GM19023 (cell line): ENCODE measurements around the gene MYO1E.

Source experiments
- ATAC-seq: cut with Tn5 transposase; IDR thresholded peaks from one replicate; pipeline ENCODE4 v1.9.1; 2021; ENCODE audit warnings: mild to moderate bottlenecking, moderate library complexity; ENCODE audit not compliant: unreplicated experiment

MYO1E gene

DNA sequence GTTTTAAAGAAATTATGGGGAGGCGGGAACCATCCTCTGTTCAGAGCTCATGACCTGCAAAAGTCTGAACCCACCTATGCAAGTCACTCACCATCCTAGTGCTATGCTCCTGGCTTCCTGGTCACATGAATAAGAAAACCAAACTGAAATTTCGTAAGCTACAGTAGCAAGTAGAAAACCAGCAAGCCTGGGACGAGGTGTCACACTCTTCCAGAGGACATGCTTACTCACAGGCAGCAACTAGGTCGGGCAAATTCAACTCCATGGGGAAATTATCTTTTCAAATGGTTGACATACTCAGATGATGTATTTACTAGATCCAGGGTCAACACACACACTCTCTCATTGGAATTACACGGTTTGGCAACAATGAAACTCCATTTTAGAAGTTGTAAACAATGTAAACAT is 134.7 kb downstream of the MYO1E start:
- ATAC-seq: peak; percentile 39

DNA sequence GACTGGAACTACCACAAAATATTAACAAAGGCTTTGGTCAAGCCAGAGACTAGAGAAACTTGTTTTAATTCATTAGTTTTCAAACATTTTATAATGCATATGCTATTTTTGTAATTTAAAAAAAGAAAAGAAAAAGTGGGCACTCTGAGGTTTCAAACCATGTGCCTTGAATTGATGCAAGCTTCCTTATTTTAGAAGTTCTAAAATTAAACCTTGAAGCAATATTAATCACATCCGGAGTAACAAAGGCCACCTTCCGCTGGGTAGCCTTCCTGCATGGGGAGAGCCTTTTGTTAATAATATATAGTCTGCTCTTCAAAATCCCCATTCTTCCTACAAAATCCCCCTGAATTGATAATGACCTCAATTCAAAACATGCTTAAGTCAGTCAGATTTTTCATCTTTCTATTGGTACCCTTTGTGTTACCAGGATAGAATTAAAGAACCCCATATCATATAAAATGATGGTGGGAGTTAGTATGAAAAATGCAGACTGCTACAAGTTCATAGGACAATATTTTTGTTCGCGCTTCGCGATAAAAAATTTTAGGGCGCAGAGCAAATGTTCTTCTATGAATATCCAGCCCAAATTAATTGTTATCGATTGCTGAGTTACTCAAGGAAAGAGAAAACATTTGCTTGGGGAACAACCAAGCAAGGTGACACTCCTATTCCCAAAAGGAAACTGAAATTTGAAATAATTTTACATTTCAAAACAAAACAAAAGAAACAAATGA is 135.4 kb downstream of the MYO1E start:
- ATAC-seq: peak; percentile 61

DNA sequence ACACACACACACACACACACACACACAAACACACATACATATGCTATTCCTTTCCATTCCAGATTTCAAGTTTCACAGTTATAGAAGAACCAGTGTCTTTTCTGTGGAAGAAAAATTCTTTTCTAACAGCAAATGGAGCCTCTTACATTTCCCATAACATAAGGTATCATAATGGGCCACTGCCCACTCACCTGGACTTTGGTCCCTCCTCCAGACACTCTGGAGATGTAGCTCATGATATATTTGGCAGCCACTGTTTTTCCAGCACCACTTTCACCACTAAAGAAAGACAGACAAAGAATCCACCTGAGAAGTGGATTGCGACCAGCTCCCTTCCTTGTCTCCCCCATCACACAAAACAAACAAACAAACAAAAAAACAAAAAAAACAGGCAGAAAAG is 136.3 kb downstream of the MYO1E start:
- no peak for ATAC-seq

DNA sequence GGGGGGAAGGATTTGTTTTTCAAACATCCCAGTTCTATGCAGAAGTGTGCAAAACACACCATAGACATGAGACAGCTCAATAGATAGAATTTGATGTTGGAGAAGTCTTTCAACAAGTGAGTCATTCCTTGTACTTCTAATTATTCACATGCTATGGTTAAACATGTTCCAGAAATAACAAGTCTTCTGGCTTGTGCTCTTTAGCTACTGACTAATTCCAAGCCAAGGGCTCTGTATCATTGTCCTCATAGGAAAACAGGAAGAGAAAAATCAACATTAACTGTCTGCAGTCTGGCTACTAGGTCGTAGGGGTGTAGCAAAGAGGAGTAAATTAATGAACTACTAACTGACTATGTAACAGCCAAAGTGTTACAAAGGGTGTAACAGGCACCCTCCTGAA is 140.2 kb downstream of the MYO1E start:
- no peak for ATAC-seq

DNA sequence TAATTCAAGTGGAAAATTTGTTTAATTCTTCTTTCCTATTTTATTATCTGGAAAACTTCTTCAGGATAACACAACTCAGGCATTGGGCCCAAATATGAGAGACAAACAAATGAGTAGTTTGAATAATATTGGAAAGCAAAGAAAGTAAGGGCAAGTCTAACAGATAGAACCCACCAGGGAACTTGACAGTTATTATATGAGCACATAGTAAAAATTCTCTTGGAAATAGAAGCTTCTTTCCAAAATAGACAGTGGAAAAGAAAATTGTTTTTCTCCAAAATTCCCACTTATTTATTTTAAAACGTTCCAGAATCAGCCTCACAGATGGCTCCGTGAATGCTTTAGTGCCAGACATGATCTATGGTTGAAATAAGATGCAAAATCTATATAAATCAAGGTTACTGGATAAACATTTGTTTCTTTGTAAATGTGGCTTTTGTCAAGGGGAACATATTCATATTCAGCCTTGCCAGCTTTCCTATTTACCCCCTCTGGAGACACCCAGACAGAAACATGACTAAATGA is 142.1 kb downstream of the MYO1E start:
- ATAC-seq: no peak

DNA sequence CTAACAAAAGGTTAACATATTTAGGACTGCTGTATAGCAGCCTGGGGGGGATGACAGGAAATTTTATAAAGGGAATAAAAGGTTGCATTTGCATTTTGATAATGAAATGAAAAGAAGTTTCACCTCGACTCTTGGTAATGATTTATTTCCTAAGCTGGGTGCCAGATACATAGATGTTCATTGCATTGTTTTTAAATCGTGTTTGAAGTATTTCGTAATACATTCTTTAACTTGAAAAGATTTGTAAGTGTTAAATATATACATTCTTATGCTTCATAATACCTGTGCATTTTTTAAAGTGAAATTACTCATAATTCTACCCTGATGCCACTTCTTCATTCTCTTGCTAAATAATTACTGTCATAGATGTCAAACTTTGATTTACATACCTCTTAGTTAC is 143.2 kb downstream of the MYO1E start:
- no peak for ATAC-seq

DNA sequence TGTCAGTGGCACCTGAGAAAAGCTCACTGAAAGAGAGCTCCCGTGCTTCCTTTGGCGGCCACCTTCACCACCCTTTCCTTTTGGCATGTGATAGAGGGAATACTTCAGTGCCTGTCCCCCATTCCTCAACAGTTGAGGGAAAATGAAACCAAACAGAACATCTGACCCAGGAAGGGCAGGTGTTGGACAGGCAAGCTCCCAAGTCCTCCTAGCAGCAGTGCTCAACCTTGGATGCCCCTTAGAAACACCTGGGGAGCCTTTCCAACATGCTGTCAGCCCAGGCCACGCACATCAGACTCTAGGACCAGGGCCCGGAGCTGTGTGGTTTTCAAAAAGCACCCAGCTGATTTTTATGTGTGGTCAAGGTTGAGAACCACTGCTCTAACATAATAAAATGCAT is 143.7 kb downstream of the MYO1E start:
- no peak for ATAC-seq

DNA sequence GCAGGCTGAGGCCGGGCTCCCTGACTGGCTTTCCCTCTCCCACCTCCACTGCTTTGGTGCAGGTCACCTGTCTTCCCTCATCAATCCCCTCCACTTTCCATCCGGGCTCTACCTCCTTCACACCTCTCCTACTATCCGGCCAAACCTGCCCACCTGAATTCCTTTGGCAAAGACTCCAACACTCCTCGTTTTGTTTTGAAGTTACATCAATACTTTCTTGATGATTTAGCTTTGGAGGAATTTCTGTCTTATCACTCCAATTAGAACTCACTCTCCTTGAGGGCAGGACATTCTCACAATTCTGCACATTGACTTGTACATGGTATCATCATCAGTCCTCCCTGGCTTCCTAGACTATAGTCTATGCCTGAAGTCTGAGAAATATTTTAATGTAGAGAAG is 145.7 kb downstream of the MYO1E start:
- ATAC-seq: no peak

DNA sequence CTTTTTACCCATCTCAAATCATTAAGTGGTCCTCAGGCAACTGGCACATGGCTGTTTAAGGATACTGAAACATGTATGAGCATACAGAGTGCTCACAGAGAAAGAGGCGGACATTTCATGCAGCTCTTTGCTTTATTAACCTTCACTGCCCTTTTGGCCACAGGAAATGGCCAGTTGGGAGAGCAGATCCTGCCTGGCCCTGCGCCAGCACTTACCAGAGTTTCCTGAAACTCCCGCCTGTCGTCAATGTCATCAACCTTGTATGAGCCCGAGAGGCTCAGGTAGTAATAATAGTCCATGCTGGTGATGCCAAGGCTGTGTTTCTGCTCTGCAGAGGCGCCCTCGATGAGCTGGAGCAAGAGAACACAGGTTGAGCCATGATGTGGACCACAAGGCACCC is 148.2 kb downstream of the MYO1E start:
- ATAC-seq: no peak

DNA sequence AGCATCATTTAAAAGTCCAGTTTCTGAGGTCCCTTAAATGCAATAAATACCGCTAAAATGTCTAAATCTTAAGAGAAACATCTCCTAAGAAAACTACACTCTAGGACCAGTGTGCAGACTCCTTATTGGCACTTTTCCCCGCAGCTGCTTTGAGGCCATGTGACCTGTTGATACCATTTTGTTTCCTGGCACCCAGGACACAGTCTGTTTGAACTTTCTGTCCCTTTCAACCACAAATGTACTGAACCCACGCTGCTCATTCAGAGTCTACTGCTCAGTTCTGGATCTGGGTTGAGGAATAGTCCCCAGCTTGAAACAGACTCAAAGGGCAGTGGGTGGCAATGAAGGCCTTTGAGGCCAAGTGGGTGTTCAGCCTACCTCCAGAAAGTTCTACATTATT is 148.9 kb downstream of the MYO1E start:
- ATAC-seq: no peak

DNA sequence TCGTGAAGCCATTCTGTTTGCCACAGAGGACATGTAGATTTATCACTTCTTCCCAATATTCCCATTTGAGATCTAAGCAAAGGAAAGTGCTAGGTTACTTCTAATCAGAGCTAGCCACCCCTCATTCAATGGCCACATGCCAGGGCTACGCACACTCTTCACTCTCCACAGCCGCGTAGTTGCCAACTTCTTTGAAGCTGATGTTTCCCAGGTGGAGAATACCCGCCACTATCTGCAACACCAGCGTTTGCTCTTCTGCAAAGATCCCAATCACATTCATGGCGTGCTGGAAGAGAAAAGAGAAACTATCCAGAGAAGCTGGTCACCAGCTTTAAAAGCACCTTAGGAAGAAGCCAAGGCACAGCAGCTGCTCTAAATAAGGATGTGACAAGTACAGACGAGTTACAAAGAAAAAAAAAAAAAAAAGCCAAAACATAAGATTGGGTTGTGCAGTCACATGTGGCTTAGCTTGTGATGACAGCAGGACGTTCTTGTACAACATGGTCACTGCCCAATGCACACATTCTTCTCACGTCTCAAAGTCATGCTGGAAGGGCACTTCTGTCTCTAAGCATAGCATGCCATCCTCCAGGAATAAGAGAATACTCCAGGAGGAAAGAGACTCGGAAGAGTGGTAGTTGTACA is 149.6 kb downstream of the MYO1E start:
- no peak for ATAC-seq

DNA sequence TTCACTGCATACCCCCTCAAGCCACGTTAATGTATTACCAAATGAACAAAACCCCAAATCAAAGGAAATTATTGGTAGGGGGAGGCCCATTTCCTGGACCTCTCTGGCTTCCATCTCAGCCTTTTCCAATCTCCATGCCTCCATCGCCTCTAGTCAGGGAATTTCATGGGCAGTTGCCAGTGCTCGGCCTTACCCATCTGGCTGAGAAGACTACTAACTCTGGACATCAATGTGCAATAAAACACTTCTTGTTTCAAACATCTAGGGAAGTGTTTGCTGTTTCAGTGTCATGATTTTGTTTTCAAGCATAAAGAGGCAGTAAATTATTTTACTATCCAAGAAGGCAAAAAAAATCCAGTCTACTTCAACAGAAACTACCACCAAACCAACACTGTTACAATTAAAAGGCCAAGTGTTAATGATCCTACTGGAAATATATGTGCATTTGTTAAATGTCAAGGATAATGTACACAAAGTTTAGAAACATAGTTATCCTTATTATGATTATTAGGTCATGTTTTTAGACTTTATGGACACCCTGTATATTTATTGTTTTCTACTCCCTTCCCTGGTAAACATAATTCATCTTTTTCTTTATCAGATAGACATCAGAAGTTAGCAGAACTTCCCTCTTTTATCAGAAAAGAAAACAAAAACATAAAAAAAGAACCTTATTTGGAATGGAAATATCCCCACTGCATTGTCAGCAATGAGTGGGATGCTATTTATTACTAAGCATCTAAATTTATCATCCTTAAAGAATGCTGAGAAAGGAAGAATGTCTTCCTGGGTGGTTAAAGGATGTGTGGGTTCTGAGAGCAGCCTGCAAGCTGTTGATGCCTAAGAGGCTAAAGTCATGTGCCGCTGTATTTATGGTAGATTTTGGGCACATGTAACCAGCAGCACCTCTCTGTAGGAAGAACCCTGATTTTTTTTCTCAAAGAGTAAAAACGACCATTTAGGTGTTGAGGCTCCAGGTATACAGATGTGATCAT is 150.9 kb downstream of the MYO1E start:
- no peak for ATAC-seq

DNA sequence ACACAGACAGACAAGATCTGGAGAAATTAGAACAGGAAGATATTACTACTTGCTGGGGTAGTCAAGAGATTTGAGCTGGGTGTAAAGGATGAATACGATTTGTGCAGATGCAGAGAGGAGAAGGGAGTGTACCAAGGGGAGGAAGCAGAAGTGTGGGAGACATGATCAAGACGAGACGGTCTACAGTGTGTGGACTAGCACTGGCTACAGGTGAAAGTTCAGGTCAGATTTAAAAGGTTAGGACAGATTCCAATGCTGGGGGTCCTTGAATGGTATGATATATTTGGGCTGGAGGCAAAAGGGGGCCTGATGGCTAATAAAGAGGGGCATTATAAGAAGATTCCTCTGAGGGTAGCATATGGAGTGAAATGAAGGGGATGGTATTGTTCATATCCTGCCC is 154.0 kb downstream of the MYO1E start:
- no peak for ATAC-seq

DNA sequence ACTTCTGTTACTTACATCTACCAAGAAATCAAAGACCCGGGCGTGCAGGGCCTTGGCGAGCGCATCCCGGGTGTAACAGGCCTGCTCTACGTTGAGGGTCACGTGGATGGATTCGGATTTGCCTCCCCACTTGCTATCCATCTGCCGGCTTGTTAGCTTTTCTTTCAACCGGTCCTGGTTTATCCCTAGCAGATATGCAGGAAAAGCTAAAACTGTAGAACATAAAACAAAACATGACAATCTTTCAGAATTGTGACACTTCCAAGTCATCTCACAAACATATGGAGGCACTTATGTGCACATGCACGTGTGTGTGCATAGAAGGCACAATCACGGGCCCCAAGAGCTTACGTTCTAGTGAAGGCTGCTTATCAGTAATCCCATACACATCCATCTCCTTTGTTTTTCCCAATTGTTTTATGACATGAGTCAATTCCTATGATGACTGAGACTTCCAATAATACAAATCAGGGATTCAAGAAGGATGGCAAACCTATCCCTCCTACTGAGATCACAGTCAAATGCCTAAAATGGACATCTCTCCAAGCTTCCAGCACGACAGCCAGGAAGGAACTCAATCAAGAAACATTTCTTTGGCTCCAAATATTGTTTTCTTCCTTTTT is 154.7 kb downstream of the MYO1E start:
- ATAC-seq: no peak

DNA sequence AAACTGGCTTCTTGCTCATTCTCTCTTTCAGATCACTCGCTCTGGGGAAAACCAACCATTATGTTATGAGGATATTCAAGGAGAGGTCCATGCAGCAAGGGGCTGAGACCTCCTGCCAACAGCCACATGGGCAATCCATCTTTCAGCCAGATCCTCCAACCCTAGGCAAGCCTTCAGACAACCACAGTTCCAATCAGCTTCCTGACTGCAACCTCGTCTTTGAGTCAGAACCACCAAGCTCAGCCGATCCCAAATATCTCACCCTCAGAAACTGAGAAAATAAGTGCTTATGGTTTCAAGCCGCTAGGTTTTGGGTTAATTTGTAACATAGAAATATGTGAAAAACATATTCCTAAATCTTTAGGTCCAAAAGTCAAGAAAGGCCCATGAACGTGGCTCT is 155.8 kb downstream of the MYO1E start:
- no peak for ATAC-seq

DNA sequence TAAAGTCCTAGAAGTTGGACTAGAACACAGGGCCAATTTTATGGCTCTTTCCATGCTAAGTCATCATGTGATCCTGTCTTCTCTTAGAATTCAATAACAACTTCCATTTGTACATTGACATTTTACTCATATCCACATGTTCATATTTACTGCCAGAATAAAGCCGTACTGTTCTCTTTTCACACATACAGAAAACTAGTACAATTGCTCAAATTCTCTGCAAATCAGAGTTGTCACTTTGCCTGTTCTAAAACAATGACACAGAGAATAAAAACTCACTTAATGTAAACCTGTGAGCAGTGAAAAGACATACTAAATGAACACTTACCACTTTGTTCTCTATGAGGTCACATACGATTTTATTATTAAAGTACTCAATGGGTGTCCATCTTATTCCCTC is 162.5 kb downstream of the MYO1E start:
- ATAC-seq: no peak

DNA sequence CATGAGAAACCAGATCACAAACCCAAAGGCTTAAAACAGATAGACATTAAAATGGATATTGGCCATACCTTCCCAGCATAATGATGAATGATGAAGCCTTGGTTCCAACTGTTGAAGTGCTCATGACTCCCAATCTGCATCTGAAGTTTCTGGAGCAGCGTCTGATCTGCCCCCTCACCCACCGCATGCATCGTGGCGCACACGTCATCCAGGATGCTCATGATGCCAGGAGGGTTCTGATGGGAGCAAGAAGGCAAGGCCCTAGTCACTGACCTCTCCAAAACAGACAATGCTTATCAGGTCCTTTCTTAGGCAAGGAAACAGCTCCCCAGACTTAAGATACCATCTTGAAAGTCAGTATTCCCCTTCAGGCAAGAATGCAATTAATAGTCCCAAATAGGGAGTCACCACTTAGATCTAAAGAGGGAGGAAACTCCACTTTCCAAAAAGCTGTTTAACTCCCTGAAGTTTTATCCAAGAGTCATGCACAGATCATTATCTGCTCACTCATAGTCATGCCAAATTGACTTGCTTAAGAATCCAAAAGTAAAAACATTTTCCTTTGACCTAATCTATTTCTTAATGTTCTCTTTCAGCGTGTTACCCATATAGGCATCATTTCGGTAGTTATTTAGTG is 163.9 kb downstream of the MYO1E start:
- no peak for ATAC-seq

DNA sequence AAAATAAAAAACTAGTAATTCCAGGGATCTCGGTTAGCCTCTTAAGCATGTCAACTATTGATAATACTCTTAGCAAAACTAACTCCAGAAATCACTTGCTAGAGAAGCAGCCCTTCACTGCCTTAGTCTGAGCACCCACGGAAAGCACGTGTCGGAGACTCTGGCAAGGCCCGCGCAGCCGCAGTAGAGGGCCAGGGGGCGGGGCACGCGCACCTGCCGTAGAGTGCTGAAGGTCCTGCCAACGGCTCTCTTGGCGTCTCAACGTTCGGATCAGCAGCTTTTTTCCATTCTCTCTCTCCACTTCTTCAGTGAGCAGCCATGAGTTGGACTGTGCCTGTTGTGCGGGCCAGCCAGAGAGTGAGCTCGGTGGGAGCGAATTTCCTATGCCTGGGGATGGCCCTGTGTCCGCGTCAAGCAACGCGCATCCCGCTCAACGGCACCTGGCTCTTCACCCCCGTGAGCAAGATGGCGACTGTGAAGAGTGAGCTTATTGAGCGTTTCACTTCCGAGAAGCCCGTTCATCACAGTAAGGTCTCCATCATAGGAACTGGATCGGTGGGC is 166.0 kb downstream of the MYO1E start, which contains the start of gene LDHAL6B:
Gene LDHAL6B, plus strand, starts transcription at position 221 of the 561 bp plus-strand sequence. Its CDS starts 98 bp downstream, at position 319.
- no peak for ATAC-seq

DNA sequence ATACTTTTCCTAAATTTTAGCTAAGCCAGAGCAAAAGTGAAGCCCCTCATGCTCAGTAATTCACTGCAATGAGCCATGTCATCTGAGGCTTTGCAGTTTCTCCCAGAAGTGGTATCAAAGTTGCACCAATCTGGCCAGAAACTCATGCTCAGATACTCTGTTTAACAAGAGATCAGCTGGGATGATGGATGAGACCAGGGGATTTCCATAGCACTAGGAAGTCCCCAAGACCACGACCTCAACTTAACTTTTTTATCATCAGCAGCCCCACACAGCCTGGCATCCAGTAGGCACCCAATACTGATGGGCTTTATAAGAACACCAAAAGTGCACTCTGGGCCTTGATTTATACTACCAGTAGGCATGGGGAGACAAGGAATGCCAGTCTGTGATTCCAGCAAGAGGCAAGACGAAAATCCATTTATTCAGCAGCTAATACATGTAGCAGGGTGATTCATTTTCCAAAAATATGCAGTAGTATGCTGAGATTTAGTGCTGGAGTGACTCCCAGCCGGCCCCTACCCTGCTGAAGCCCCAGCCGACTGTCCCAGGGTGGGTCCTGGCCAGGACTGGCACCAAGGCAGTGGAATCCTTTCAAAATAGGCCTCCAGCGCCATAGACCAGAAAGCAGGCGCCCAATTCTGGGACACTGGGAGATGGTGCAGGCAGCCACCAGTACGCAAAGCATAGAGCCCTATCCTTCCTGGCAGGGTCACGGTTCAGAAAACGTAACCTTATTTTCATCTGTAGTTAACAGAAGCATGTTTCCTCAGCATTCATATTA is 166.6 kb downstream of the MYO1E start:
- ATAC-seq: no peak
